GM13976 (cell line): ENCODE results near the gene LRRC27.

Experiments used
- DNase-seq: peaks from one replicate; pipeline ENCODE4 v3.0.0; 2012; ENCODE audit warnings: low spot score
- in situ Hi-C: fragments of 300-500 bp; cut with MboI; formaldehyde crosslinking; loops from one replicate; pipeline ENCODE4 v1.12.0; 2022; ENCODE audit warnings: low sequenced_read_pairs, mixed read lengths, inconsistent platforms; ENCODE audit not compliant: unreplicated experiment
- TF ChIP-seq, protein P1 (sequence below): IDR thresholded peaks from 2 replicates; pipeline ENCODE4 v1.5.1; 2012; ENCODE audit warnings: borderline replicate concordance, mild to moderate bottlenecking; ENCODE audit not compliant: insufficient read depth; ENCODE audit errors: extremely low read depth, missing control alignments, control extremely low read depth

LRRC27 gene

DNA sequence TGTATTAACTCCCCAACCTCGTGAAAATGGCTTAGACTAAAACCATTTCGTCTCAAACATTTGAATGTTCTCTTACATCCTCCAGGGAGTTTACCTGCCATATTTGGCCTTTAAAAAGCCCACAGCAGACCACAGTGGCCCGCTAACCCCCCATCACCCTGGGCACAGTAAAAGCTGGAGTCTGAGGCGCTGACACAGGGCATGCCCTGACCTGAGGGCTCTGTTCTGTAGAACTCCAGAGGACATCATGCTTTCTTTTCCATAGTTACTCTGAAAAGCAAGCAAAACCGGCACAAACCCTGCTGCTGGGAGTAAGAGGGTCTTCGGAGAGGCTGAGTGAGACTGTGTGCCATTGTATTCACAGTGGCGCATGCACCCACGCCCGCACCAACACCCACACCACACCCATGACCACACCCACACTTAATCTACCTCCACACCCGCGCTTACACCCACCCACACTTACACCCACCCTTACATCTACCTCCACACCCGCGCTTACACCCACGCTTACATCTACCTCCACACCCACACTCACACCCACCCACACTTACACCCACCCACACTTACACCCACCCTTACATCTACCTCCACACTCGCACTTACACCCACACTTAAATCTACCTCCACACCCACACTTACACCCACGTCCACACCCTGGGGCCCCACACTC lies 32.1 kb downstream of the LRRC27 start:
- in situ Hi-C loops, result no loop called here
- TF ChIP-seq, protein P1, sequence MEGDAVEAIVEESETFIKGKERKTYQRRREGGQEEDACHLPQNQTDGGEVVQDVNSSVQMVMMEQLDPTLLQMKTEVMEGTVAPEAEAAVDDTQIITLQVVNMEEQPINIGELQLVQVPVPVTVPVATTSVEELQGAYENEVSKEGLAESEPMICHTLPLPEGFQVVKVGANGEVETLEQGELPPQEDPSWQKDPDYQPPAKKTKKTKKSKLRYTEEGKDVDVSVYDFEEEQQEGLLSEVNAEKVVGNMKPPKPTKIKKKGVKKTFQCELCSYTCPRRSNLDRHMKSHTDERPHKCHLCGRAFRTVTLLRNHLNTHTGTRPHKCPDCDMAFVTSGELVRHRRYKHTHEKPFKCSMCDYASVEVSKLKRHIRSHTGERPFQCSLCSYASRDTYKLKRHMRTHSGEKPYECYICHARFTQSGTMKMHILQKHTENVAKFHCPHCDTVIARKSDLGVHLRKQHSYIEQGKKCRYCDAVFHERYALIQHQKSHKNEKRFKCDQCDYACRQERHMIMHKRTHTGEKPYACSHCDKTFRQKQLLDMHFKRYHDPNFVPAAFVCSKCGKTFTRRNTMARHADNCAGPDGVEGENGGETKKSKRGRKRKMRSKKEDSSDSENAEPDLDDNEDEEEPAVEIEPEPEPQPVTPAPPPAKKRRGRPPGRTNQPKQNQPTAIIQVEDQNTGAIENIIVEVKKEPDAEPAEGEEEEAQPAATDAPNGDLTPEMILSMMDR, result no peak
- peak; percentile 83 for DNase-seq

GRCh38 chr10:132364594-132364970 lies 32.6 kb downstream of the LRRC27 start:
- in situ Hi-C loops, result no loop called here
- DNase-seq, result no peak
- TF ChIP-seq, protein P1, result no peak

- DNase-seq, result no peak
- in situ Hi-C loops, result no loop called here
- TF ChIP-seq, protein P1, result no peak
Measured at GRCh38 chr10:132365102-132365501, 33.1 kb downstream of the LRRC27 start.

GRCh38 chr10:132366006-132366405 lies 34.0 kb downstream of the LRRC27 start:
- TF ChIP-seq, protein P1, result no peak
- no peak for DNase-seq

GRCh38 chr10:132366499-132366898 lies 34.5 kb downstream of the LRRC27 start:
- DNase-seq, result no peak
- TF ChIP-seq, protein P1, result no peak
- in situ Hi-C loops, result no loop called here

More at GRCh38 chr10:132366006-132366405, 34.0 kb downstream of the LRRC27 start:
- in situ Hi-C loops, result no loop called here

- TF ChIP-seq, protein P1, result no peak
- in situ Hi-C loops, result no loop called here
- no peak for DNase-seq
Measured at GRCh38 chr10:132368391-132368790, 36.4 kb downstream of the LRRC27 start.
